Measurements from ENCODE around the gene KCNJ4.

Gene KCNJ4

GRCh38 chr22:38465673-38466490, 10.9 kb upstream of the KCNJ4 start:
- DNase-seq (ENCODE audit: low read depth): no peak
- no peak for TF ChIP-seq CTCF (IDR thresholded peaks at IDR 0.05; ENCODE audit: low read length, missing control alignments)
- no peak overlapping the region for H3K4me3 ChIP-seq (replicated peaks; ENCODE audit: low read depth, low read length)

- no peak for DNase-seq (ENCODE audit: low read depth)
- TF ChIP-seq CTCF (IDR thresholded peaks at IDR 0.05; ENCODE audit: low read length, missing control alignments): no peak
- H3K4me3 ChIP-seq (replicated peaks; ENCODE audit: low read depth, low read length): no peak overlapping the region
These were observed 10.1 kb upstream of the KCNJ4 start for GRCh38 chr22:38464992-38465672.

GRCh38 chr22:38462960-38463784, 8.2 kb upstream of the KCNJ4 start:
- TF ChIP-seq CTCF (IDR thresholded peaks at IDR 0.05; ENCODE audit: low read length, missing control alignments): no peak
- DNase-seq (ENCODE audit: low read depth): no peak
- no peak overlapping the region for H3K4me3 ChIP-seq (replicated peaks; ENCODE audit: low read depth, low read length)

GRCh38 chr22:38461414-38462081, 6.5 kb upstream of the KCNJ4 start:
- H3K4me3 ChIP-seq (replicated peaks; ENCODE audit: low read depth, low read length): no peak overlapping the region
- peak; percentile 82 for DNase-seq (ENCODE audit: low read depth)
- no peak for TF ChIP-seq CTCF (IDR thresholded peaks at IDR 0.05; ENCODE audit: low read length, missing control alignments)

GRCh38 chr22:38461057-38461413, 6.0 kb upstream of the KCNJ4 start:
- no peak overlapping the region for H3K4me3 ChIP-seq (replicated peaks; ENCODE audit: low read depth, low read length)
- DNase-seq (ENCODE audit: low read depth): no peak
- TF ChIP-seq CTCF (IDR thresholded peaks at IDR 0.05; ENCODE audit: low read length, missing control alignments): no peak

- no peak overlapping the region for H3K4me3 ChIP-seq (replicated peaks; ENCODE audit: low read depth, low read length)
- no peak for DNase-seq (ENCODE audit: low read depth)
- TF ChIP-seq CTCF (IDR thresholded peaks at IDR 0.05; ENCODE audit: low read length, missing control alignments): no peak
These were observed 5.4 kb upstream of the KCNJ4 start for GRCh38 chr22:38460426-38460840.

Measured in fibroblast of pulmonary artery (primary cell).